Measurements from ENCODE around the gene FRAS1.

Gene FRAS1

GRCh38 chr4:78553529-78554060, 496.5 kb downstream of the FRAS1 start:
- TF ChIP-seq FOXK2 (IDR thresholded peaks at IDR 0.05) (no peak), FOXA1 (IDR thresholded peaks at IDR 0.05) (no peak), L3MBTL2 (conservative IDR thresholded peaks at IDR 0.05) (no peak), LEF1 (IDR thresholded peaks at IDR 0.05; ENCODE audit: borderline replicate concordance) (no peak), TARDBP (IDR thresholded peaks at IDR 0.05) (no peak), SUZ12 (IDR thresholded peaks at IDR 0.05) (no peak), NFRKB (IDR thresholded peaks at IDR 0.05) (no peak), ZNF384 (IDR thresholded peaks at IDR 0.05) (no peak), CTBP1 (IDR thresholded peaks at IDR 0.05; ENCODE audit: borderline replicate concordance) (no peak), SP1 (IDR thresholded peaks at IDR 0.05) (no peak), PKNOX1 (IDR thresholded peaks at IDR 0.05) (no peak), BHLHE40 (IDR thresholded peaks at IDR 0.05; ENCODE audit: borderline replicate concordance) (no peak), HDGF (IDR thresholded peaks at IDR 0.05; ENCODE audit: borderline replicate concordance) (no peak), ARNT (IDR thresholded peaks at IDR 0.05) (no peak), FOXM1 (IDR thresholded peaks at IDR 0.05; ENCODE audit: borderline replicate concordance) (no peak), ELF4 (IDR thresholded peaks at IDR 0.05) (no peak)
- ChIA-PET CTCF (no interaction called here), POLR2A (no interaction called here)
- no peak for DNase-seq (ENCODE audit: extremely low spot score)

- TF ChIP-seq ELF4 (IDR thresholded peaks at IDR 0.05) (no peak), PKNOX1 (IDR thresholded peaks at IDR 0.05) (no peak), BHLHE40 (IDR thresholded peaks at IDR 0.05; ENCODE audit: borderline replicate concordance) (no peak), L3MBTL2 (conservative IDR thresholded peaks at IDR 0.05) (no peak), FOXK2 (IDR thresholded peaks at IDR 0.05) (no peak), FOXA1 (IDR thresholded peaks at IDR 0.05) (no peak), CTBP1 (IDR thresholded peaks at IDR 0.05; ENCODE audit: borderline replicate concordance) (no peak), SP1 (IDR thresholded peaks at IDR 0.05) (no peak), TARDBP (IDR thresholded peaks at IDR 0.05) (no peak), ARNT (IDR thresholded peaks at IDR 0.05) (no peak)
- POLR2A ChIA-PET: no interaction called here
- no peak for DNase-seq (ENCODE audit: extremely low spot score)
- CTCF ChIA-PET: no interaction called here
Observed at GRCh38 chr4:78556665-78557064, 499.5 kb downstream of the FRAS1 start.

- ChIA-PET CTCF (no interaction called here), POLR2A (no interaction called here)
- no peak for DNase-seq (ENCODE audit: extremely low spot score)
- TF ChIP-seq FOXM1 (IDR thresholded peaks at IDR 0.05; ENCODE audit: borderline replicate concordance) (no peak), FOXA1 (IDR thresholded peaks at IDR 0.05) (no peak), BHLHE40 (IDR thresholded peaks at IDR 0.05; ENCODE audit: borderline replicate concordance) (no peak), HDGF (IDR thresholded peaks at IDR 0.05; ENCODE audit: borderline replicate concordance) (no peak), NFRKB (IDR thresholded peaks at IDR 0.05) (no peak)
Observed at GRCh38 chr4:78557841-78558240, 500.7 kb downstream of the FRAS1 start.

- ChIA-PET POLR2A (no interaction called here), CTCF (no interaction called here)
- no peak for DNase-seq (ENCODE audit: extremely low spot score)
- no peak for TF ChIP-seq TARDBP (IDR thresholded peaks at IDR 0.05)
- TF ChIP-seq NFRKB (IDR thresholded peaks at IDR 0.05): no peak
- TF ChIP-seq LEF1 (IDR thresholded peaks at IDR 0.05; ENCODE audit: borderline replicate concordance): no peak
- no peak for TF ChIP-seq ARNT (IDR thresholded peaks at IDR 0.05)
- TF ChIP-seq BHLHE40 (IDR thresholded peaks at IDR 0.05; ENCODE audit: borderline replicate concordance): no peak
- TF ChIP-seq SUZ12 (IDR thresholded peaks at IDR 0.05): no peak
- no peak for TF ChIP-seq HDGF (IDR thresholded peaks at IDR 0.05; ENCODE audit: borderline replicate concordance)
- TF ChIP-seq ELF4 (IDR thresholded peaks at IDR 0.05): no peak
- TF ChIP-seq L3MBTL2 (conservative IDR thresholded peaks at IDR 0.05): no peak
- TF ChIP-seq FOXK2 (IDR thresholded peaks at IDR 0.05): no peak
- no peak for TF ChIP-seq ZNF384 (IDR thresholded peaks at IDR 0.05)
- no peak for TF ChIP-seq CTBP1 (IDR thresholded peaks at IDR 0.05; ENCODE audit: borderline replicate concordance)
- no peak for TF ChIP-seq PKNOX1 (IDR thresholded peaks at IDR 0.05)
- TF ChIP-seq SP1 (IDR thresholded peaks at IDR 0.05): no peak
- TF ChIP-seq FOXA1 (IDR thresholded peaks at IDR 0.05): no peak
- TF ChIP-seq FOXM1 (IDR thresholded peaks at IDR 0.05; ENCODE audit: borderline replicate concordance): no peak
Observed at GRCh38 chr4:78558410-78558809, 501.3 kb downstream of the FRAS1 start.

GRCh38 chr4:78560296-78560963, 503.3 kb downstream of the FRAS1 start:
- no peak for DNase-seq (ENCODE audit: extremely low spot score)
- ChIA-PET CTCF (interaction anchor here (0.8 kb wide), 1 partner anchor 84 kb away, joined by 3 read pairs; no protein-coding TSS in a partner anchor), POLR2A (no interaction called here)
- TF ChIP-seq ZNF384 (IDR thresholded peaks at IDR 0.05) (no peak), NFRKB (IDR thresholded peaks at IDR 0.05) (no peak), TARDBP (IDR thresholded peaks at IDR 0.05) (no peak), SUZ12 (IDR thresholded peaks at IDR 0.05) (no peak), FOXA1 (IDR thresholded peaks at IDR 0.05) (no peak), SP1 (IDR thresholded peaks at IDR 0.05) (no peak), FOXK2 (IDR thresholded peaks at IDR 0.05) (no peak), CTBP1 (IDR thresholded peaks at IDR 0.05; ENCODE audit: borderline replicate concordance) (no peak)

GRCh38 chr4:78561677-78562076, 504.6 kb downstream of the FRAS1 start:
- ChIA-PET CTCF (no interaction called here), POLR2A (interaction anchor here (0.5 kb wide), 1 partner anchor 170 kb away, joined by 5 read pairs; no protein-coding TSS in a partner anchor)
- no peak for TF ChIP-seq FOXK2 (IDR thresholded peaks at IDR 0.05)
- no peak for TF ChIP-seq SP1 (IDR thresholded peaks at IDR 0.05)
- no peak for TF ChIP-seq FOXM1 (IDR thresholded peaks at IDR 0.05; ENCODE audit: borderline replicate concordance)
- TF ChIP-seq FOXA1 (IDR thresholded peaks at IDR 0.05): no peak
- TF ChIP-seq LEF1 (IDR thresholded peaks at IDR 0.05; ENCODE audit: borderline replicate concordance): no peak
- no peak for TF ChIP-seq L3MBTL2 (conservative IDR thresholded peaks at IDR 0.05)
- no peak for TF ChIP-seq ELF4 (IDR thresholded peaks at IDR 0.05)
- TF ChIP-seq NFRKB (IDR thresholded peaks at IDR 0.05): no peak
- TF ChIP-seq HDGF (IDR thresholded peaks at IDR 0.05; ENCODE audit: borderline replicate concordance): no peak
- TF ChIP-seq BHLHE40 (IDR thresholded peaks at IDR 0.05; ENCODE audit: borderline replicate concordance): no peak
- no peak for TF ChIP-seq PKNOX1 (IDR thresholded peaks at IDR 0.05)
- no peak for DNase-seq (ENCODE audit: extremely low spot score)

Data from HEK293T (cell line).